Pons (tissue), 1 donor: ENCODE results near the gene BTBD16.

Experiments used
- DNase-seq: peaks from one replicate; pipeline ENCODE4 v3.0.0-alpha.2; 2016; ENCODE audit warnings: low spot score

Gene BTBD16

DNA sequence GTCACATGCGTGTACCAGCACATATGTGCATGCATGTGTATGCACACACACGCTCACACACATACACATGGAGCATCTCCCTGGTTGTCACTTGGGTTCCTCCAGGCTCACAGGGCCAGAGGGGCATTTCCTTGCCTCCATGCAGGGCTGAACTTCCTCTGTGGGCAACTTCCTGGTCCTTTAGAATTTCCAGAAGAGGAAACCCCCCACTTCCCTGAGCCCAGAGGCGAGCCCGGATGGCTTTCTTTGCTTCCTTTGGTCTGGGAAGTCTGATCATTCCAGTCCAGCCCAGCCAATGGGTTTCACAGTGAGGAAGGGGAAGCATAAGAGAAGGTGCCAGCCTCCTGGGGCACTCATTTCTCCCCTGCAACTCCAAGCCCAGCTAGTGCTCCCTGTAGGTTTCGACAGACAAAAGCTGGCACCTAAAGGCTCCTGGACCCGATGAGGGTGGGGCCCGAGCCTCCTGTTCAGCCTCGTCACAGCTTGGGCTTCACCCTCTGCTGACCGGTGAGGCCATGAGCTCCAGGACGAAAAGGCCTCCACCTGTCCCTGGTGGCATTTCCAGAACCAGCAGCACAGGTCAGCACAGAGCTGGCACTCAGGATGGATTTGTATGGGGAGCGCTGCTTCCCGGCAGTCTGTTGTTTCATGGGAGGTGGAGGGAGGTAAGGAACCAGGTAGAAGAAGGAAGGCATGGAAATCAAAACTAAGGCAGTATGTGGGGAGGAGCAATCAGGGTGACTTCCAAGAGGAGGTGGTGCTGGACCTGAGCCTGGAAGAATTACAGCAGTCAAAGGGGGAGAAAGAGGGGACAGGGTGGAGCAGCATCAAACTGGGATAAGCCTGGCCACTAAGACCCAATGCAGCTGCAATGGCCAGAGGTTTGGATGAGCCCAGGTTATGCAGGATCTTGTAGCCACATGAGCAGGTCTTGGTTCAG, 23.7 kb downstream of the BTBD16 start:
- no peak for DNase-seq

- no peak for DNase-seq
These were observed 24.3 kb downstream of the BTBD16 start for GRCh38 chr10:122295451-122295809.

DNA sequence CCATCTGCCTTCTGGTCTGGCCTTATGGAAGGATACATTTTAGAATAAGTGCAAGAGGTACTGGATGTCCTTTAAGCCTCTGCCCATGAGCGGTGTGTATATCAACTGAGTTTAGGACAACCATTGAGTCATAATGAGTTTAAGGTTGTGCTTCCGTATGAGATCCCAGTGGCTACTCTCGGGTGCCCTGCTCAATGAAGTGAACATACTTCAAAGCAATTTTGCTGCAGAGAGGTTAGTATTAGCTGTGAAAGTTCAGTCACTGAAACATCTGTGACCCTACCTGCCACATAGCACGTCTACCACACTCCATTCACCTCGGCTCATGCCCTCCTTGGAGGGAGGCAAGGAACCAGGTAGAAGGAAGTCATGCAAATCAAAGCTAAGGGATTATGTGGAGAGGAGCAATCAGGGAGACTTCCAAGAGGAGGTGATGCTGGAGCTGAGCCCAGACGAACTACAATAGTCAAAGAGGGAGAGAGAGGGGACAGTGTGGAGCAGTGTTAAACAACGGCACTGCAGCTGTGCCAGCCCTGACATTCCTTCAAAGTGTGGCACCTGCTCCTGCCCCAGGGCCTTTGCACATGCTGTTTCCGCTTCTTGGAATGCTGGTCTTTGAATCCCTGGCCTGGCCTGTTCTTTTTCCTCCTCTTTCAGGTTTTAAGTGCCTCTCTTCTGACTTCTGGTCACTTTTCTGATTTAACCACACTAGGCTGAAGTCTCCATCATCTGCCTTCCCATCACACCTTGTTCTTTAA, 25.4 kb downstream of the BTBD16 start:
- no peak for DNase-seq

DNA sequence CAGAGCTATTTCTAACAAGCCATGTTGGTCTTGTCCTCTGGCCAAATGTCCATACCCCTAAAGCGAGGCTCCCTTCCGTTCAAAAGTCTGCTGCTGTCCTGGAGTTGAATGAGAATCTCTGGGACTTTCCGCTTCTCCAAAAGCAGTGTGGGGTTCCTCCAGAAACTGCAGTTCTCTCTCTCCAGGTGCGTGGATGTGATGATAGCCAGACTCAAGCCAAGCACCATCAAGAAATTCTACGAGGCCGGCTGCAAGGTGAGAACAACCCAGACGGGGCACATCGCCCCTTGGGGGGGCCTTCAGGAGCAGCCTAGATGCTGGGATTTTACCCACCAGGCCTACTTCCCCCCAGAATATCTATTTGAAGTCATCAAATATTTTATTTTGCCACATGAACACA, 26.5 kb downstream of the BTBD16 start:
- DNase-seq: no peak

- no peak for DNase-seq
These were observed 27.1 kb downstream of the BTBD16 start for GRCh38 chr10:122298206-122298597.

GRCh38 chr10:122298598-122299301, 27.7 kb downstream of the BTBD16 start:
- peak; percentile 92 for DNase-seq

- DNase-seq: no peak
These were observed 28.5 kb downstream of the BTBD16 start for GRCh38 chr10:122299423-122300075.

DNA sequence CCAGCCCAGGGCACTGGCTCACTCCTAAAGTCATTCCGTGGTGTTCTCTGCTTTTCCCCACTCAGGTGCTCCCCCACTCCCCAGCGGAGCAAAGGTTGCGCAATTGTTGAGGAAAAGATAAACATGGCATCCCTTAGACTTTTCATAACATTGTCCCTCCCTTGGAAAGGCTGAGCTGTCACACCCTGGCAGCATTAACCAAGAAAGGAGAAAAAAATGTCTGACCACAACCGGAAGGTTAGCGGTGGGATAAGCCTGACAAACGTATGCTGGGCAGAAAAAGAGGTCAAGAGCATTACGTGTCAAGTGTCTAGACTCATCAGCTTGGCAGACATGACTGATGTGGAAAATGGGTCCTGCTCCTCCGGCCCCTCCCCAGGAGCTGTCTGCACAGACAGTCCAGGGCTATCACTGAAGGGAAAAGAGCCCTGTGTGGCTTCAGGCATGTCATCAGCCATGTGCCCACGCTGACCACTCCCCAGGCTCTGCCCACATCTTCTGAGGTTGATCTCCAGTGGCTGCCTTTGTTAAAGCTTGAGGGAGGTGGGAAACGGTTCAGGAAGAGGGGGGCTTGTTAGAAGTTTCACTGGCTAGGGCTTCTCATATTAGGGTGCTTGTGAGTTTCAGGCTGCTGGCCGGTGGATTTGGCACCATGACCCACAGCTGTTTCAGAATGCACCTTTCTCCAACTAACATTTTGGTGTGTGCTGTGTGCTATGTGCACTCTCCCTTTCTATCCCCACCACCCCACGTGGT, 30.1 kb downstream of the BTBD16 start:
- DNase-seq: no peak

DNA sequence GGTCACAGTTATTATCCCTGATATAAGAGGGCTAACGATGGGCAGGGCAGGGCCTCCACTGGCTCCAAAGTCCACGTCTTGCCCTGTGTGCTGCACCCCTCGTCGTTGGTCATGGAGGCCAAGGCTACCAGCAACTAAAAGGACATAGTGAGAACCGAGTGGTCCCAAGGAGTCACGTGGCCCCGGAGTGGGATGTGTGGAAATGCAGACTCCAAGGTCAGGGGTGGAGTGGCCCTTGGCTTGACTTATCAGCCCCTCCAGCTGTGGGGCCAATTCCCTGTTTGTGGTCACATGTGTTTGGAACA, 30.7 kb downstream of the BTBD16 start:
- no peak for DNase-seq

- DNase-seq: no peak
These were observed 31.2 kb downstream of the BTBD16 start for GRCh38 chr10:122302315-122302714.

- DNase-seq: peak; percentile 95
These were observed 32.4 kb downstream of the BTBD16 start for GRCh38 chr10:122303271-122304053.

DNA sequence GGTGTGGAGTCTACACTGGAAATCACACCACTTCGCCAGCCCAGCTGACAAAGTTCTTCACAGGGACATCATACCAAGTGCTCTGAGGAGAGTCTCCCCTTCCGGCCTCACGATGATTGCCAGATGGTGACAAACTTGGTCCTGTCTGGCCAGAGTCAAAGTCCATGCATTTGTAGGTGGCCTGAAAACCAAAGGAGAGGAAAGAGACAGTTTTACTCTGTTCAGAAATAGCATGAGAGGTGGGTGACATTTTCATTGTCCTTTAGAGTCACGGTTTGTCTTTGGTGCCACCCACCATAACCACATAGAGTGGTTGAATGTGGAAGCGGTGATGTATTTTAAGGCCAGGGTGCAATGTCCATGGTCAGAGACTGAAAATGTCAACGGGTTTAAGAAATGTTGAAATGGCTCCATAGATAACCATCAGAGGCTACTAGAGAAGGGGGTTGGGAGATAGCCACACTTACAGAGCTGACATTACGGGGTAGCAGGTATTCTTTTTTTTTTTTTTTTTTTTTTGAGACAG, 33.0 kb downstream of the BTBD16 start:
- no peak for DNase-seq

DNA sequence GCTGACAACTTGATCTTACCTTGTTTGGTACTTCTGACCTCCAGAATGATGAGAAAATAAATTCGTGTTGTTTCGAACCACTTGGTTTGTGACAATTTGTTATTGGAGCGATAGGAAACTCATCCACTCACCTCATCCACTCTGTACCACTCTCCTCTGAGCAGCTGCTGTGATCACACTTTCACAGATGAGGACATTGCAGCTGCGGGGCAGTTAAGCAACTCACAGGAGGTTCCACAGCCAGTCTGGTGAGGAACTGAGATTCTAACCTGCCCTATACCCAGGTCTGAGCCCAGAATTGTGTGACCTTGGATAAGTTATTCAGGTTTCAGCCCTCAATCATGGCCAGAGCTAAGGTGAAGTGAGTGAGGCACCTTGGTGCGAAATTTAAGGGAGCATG, 35.2 kb downstream of the BTBD16 start:
- no peak for DNase-seq

- no peak for DNase-seq
These were observed 35.6 kb downstream of the BTBD16 start for GRCh38 chr10:122306744-122307143.

DNA sequence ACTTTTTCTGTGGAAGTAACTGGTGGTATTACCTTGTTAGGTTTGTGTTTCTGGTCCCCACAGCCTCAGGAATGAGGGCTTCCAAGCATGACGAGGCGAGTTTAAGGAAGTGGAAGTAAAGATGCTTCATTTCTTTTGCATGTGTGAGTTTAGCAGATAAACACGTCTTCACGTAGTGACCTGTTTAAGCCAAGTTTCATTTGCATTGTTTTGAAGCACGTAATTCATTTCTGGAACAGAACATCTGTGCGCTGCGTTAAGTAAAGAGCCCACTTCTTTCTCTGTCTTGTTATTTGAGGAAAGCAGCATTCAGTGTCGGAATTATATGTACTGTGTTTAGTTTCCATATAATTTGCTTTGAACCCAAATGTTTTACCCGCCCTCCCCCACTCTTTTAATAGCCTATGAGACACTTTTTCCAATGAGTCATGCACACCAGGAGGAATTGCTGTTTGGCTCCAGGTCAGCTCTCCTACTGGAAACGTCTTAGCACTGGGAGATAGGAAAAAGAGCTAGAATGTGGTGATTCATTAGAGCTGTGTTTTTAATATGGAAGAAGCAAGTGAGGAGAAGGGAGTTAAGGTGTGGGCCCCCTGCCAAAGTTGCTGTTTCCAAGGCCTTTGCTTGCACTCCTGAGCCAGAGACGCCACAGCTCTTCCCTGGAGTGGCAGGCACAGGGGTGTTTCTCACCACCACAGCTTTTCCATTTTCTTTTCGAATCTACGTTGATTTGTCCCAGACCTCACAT, 36.7 kb downstream of the BTBD16 start:
- DNase-seq: peak; percentile 40

DNA sequence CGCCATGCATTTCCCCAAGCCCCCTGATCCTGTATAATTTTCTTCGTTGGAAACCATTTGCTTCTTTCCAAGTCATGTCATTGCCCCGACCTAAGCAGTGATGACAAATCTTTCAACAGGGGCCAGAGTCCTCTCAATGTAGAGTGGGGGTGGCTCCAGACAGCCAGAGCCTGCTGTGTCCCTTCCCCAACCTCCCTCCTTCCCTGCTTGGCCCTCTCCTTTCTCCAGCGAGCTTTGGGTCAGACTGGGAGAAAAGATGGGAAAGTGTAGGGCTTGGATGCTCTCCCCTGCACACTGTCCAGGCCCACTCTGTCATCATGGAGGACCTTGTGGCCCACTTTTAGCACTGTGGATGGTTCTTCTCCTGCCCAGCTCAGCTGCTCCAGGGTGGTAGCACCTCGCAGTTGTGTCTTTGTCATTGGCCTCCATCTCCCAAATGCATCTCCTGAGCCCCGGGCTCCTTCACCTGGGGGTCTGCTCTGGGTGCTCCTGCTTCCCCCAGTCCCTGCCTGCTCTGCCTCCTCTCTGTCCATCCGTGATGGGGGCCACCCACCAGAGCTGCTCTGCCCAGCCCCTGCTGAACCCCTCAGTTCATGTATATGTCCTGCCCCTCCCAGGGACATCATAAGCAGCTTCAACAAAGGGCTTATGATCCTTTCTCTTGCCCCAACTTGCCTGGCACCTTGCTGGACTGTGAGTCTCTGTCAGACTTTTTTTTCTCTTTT, 37.5 kb downstream of the BTBD16 start:
- DNase-seq: no peak

DNA sequence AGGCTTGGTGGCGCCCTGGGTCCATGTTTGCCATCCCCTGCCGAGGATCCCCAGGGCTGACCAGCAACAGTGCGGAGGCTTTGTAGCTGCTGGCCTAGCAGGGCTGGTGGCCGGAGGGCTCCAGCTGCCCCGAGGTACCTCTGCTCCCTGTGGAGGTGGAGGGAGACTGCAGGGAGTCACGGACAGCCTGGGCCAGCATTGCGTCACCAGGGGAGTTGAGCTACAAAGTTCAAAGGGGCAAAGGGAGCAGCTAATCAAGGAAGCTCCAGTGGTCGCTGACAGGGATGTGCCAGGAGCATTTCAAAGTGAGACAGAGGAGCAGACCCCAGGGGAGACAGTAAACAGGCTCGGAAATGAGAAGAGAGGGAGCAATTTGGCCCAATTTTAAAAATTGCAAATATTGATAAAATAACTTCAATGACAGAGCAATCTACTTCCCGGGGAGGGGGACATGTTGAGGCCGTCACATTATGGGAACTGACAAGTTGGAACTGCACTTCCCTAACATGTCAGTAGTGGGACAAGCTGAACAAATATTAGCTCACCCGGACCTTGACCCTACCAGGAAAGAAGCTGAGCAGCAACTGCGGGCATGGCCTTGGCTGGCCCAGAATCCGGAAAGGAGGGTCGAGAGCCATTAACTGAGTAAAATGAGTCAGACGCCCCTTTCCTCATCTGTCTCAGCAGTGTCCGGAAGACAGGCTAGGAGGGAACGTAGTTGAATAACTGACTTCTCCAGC, 39.4 kb downstream of the BTBD16 start:
- DNase-seq: no peak

- DNase-seq: no peak
These were observed 39.9 kb downstream of the BTBD16 start for GRCh38 chr10:122311051-122311410.
